ENCODE results near the gene TMIGD1.

TMIGD1 gene

DNA sequence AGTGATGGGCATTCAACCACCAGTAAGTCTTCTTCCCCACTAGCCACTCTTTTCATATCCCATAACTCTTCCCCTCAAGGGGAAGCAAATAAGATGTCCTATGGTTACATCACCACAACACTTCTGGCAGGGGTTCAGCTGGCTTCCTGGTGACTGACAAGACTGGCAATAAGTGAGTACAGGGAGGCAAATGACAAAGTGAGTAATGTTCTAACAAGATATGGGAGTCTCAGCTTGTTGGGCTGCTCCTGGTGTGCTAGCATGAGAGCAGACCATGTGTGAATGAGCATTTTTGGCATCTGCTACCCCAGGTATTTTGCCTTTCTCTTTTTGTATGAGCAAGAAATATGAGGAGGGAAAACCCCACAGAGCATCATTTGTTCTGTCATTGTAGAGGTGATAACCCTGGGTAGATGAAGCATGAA, 9.9 kb downstream of the TMIGD1 start:
- peak; percentile 65 for DNase-seq

DNA sequence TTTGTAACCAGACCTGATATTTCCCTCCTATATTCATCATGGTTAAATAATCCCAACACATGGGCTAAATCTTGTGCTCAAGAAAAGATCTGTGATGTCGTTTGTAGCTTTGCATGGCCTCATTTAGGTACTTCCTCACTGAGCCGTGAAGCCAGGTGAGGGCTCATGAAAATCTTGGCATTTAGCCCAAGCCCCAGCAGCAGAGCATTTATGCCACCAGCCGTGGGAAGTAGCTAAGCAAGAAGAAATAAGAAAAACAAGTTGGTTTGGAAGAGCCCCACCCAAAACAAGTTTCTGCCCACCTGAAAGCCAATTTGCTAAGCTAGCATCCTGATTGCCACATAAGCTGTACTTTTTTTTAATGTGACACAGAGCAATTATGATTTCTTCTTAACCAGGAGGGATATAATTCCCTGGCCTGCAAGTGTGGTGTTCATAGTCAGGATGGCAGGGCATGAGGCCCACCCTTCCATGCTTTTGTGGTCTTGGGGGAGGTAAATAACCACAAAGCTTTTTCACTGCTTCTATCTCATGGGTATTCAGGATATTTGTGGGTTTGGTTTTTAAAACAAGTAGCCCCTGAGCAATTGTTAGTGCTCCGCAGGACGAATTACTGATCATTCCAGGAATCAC, 10.5 kb downstream of the TMIGD1 start:
- peak; percentile 62 for DNase-seq

DNA sequence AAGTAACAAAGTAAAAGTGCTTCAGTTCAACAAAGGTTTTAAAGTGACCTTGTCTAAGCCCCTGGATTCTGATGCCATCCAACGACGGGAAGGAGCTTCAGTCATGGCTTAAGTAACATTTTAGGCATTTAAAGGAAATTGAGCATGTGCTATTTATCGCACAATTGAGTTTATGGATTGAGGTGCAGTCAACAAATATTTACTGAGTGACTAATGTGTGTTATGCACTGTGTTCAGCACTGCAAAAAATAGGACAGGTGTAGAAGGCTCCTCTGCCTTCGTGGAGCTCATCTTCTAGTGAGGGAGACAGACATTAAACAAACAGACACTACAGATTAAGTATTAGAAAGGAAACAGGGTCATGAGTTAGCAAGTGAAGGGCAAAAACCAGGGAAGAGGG, 12.5 kb downstream of the TMIGD1 start:
- DNase-seq, result no peak

DNA sequence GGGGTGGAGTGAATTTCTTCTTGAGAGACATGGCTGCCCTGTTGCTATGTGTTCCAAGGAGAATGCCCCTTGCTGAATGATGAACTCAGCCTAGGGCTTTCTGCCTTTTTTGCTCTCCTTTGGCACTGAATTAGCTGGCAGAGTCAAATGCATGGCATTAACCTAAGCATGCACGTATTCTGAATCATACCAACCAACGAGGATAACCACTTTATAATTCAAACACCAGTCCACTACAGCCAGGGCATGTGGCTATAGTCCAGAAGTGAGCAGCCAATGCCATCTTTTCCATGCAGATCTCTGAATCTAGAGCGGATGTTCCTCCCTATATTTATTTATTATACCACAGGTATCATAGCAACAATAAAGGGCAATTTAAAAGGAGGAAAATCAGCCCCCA, 15.7 kb downstream of the TMIGD1 start:
- DNase-seq, result no peak

GRCh38 chr17:30316736-30317135, 17.1 kb downstream of the TMIGD1 start:
- peak; percentile 29 for DNase-seq

DNA sequence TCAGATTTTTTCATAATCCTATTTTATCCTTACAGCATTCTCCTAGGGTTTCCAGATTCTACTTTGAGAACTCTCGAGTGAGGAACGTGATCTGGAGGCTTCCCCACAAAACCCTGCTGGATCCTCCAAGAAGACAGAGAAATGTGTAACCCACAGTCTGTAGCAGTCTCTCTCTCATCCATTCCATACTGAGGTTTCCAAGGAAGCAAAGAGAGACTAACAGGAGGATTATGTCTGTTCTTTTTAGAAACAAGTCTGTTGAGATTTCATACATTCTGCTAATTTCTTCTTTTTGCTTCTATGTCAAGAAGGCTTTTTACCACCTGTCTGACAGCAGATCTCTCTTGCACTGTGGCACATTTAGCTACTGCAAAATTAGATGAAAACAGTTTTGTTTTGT, 18.8 kb downstream of the TMIGD1 start:
- DNase-seq, result no peak

DNA sequence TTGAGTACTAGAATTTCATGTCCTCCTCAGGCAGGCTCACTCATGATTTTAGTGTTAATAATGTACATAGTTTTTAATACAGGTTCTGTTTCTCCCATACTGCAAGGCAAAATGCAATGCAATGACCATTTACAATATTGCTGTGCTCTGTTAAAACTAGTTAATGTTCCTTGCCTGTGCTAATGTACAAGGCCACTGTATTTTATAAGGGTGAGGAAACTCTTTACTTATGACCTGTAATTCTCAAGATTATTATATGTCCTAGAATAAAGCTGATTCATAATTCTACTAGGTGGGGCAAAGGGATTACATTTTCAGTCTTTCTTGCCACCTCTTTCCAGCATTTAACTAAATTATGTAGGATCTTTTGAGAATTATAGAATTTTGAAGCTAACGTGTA, 19.4 kb downstream of the TMIGD1 start:
- DNase-seq, result no peak

DNA sequence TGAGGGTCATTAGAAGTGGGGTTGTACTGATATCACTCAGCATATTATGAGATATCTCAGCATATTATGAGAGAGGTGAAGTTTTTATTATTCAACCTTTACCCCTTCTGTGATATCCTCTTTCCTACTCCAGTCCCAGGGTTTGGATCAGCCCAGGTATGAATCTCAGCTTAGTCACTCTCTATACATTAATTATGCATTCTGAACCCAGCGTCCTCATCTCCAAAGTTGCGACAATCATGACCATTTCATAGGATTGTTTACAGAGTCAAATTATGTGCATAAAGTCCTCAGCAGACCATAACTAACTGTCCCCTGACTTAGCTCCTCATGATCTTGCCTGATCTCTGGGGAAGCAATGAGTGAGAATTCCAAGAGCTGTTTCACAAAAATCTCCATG, 21.6 kb downstream of the TMIGD1 start:
- DNase-seq, result no peak

- no peak for DNase-seq
Observed at GRCh38 chr17:30310562-30310961, 23.3 kb downstream of the TMIGD1 start.

- no peak for DNase-seq
Observed at GRCh38 chr17:30309591-30309990, 24.3 kb downstream of the TMIGD1 start.

DNA sequence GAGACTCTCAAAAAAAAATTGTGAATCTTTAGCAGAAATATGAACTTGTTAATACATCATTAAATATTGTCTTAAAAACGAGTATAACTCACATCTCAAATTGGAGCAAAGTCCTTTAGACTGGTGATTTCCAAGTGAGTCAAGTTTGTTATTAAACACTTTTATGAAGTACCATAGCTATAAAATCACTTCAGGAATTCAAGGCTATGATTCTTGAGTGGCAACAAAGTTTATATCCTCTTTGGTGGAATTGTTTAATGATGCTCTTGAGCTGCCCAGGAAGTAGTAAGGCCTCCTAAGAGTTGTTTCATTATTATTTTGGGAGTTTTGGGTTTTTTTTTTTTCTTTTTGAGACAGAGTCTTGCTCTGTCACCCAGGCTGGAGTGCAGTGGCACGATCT, 25.5 kb downstream of the TMIGD1 start:
- DNase-seq, result no peak

DNA sequence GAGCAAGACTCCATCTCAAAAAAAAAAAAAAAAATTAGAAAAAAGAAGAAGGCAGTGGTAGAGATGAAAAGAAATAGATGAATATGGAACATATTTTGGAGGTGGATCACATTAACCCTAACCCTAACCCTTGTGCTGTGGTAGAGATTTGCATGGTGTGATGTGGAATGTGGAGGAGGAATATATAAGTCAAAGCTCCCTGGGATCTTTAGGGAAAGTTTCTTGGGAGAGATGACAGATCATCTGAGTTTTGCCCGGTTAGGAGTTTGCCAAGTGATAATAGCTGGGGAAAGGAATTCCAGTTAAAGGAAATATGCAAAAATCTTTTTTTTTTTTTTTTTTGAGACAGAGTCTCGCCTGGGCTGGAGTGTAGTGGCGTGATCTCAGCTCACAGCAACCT, 29.1 kb downstream of the TMIGD1 start:
- no peak for DNase-seq

- no peak for DNase-seq
Observed at GRCh38 chr17:30302241-30302640, 31.6 kb downstream of the TMIGD1 start.

DNA sequence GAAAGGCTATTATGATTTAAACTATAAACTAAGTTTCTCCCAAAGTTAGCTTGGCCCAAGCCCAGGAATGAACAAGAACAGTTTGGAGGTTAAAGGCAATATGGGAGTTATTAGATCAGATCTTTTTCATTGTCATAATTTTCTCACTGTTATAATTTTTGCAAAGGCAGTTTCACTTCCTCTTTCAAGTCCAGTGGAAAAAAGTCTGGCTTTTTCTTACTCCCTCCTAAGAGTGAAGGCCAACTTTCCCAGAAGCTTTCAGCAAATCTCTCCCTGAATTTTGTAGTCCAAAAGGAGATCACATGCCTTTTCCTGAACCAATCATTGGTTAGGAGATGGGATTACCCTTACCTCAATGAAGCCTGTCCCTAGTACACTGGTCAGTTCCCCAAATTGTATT, 33.0 kb downstream of the TMIGD1 start:
- no peak for DNase-seq

DNA sequence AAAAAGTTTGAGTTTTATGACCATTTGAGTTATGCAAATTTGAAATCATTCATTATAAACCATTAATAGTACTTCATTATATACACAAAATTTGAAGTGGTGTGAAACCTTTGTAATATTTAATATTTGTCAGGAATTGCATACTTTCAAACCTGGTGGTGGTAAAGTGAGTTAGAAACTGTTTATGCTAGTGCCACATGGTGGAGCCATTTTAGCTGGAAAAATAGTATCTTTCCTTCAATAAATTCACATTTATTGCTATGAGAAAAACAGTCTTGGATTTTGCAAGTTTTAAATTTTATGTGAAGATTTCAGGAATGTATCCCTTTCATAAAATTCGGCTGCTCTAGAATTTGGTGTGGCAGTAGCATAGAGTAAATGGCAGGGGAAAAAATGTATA, 34.9 kb downstream of the TMIGD1 start:
- no peak for DNase-seq

- DNase-seq, result no peak
Observed at GRCh38 chr17:30297715-30298114, 36.1 kb downstream of the TMIGD1 start.

DNA sequence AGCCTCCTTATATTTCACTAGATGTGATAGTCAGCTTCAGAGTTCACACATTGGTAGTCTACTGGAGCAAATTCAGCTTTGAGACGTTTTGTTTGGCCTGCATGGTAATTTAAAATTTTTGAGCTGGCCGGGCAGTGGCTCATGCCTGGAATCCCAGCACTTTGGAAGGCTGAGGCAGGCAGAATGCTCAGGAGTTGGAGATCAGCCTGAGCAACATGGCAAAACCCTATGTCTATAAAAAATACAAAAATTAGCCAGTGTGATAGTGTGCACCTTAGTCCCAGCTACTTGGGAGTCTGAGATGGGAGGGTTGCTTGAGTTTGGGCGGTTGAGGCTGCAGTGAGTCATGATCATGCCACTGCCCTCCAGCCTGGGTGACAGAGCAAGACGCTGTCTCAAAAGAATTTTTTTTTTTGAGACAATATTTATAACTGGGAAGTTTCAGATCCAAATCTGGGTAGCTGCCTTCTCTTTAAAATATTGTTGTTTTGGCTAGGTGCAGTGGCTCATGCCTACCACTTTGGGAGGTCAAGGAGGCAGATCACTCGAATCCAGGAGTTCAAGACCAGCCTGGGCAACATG, 37.3 kb downstream of the TMIGD1 start:
- no peak for DNase-seq

GRCh38 chr17:30292286-30292858, 41.5 kb downstream of the TMIGD1 start:
- peak; percentile 64 for DNase-seq

DNA sequence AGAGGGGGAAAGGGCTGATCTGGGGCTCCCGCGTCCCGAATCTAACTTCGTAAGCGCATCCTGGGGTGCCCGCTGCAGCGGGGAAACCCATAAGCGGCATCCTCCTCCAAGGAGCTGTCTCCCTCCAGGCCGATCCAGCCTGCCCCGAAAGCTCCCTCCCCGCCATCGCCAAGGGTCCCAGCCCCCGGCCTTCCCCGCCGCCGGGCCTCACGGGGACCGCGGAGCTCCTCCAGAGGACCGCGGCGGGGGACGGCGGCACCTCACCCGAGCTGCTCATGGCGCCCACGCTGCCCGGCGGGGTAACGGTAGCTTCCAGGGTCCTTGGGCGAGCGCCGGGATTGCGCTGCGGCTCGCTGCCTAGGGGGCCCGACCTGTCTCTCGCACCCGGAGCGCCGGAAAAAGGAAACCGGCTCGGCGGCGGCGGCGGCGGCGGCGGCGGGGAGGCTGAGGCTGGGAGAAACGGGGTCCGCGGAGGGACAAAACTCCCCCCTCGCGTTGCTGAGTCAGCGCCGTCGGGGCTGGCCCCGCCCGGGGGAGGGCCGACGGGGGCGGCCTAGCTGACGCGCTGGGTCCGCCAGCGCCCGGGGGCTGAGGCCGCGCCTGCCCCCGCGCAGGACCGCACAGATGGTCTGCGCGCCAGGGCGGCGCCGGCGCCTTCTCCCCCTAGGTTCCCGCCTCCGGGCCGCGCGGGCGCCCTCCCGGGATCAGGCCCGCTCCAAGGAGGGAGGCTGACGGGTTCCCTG, 42.1 kb downstream of the TMIGD1 start, which contains the start of gene BLMH:
TSS of gene BLMH (minus strand) at position 402 of the 743 bp plus-strand sequence. CDS start at position 277, 125 bp downstream.
- peak; percentile 88 for DNase-seq

- peak; percentile 66 for DNase-seq
Observed at GRCh38 chr17:30290696-30291542, 42.9 kb downstream of the TMIGD1 start.

GRCh38 chr17:30290077-30290476, 43.8 kb downstream of the TMIGD1 start:
- DNase-seq, result no peak

DNA sequence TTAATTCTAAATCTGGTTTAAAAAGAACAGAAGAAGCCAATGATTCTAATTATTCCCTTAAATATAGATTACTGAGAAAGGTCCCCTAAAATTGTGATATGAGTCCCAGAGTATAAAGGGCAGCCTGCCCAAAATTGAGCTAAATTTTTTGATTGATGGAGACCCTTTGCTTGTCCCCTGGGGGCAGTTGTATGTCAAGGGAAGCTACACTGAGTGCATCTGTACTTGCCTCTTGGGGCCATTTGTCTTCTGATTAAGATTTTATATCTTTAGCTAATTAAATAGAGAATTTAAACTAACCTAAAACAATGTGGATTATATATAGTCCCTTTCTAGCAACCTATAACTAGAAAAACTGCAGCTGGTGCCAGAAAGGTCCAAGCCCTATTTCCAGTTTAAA, 54.7 kb downstream of the TMIGD1 start:
- no peak for DNase-seq

DNA sequence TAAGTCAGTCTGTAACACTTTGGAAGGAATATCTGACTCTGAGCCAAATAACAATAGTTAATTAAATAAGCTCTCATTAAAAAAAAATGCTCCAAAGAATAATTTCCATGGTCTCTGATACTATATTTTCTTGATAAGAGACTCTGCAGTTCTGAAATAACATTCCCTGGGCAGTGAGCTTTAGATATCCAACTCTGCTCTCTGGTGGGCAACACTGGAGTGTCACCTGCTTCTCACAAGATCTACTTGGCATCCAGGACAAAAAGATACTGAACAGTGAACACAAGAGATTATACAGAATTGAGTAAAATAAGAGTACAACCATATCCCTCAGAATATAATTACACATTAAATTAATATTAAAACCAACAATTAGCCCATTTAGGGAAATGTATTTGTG, 55.8 kb downstream of the TMIGD1 start:
- peak; percentile 71 for DNase-seq
